Measurements from ENCODE around the gene CSKMT. TPM values are rescaled to one million over a fixed set of nuclear protein-coding genes. Genes with fewer than 3 reads are reported as not detected.

Gene CSKMT
- total RNA-seq, 1 experiment from 2014 or later: 16.3 TPM

- intact Hi-C loops (cut with micrococcal nuclease): loop anchor here (5.0 kb wide), 1 partner anchor 35 kb away; the partner anchor contains the start of genes EML3 and ROM1
- no peaks in the 10 kb centered on the region for H3F3A ChIP-seq (ENCODE audit: low read length, unreplicated experiment)
- H3K4me1 ChIP-seq (ENCODE audit: insufficient read depth, low read length): peaks cover 16% of the 10 kb centered on the region
- TF ChIP-seq CTCF (conservative IDR thresholded peaks at IDR 0.05; ENCODE audit: low read depth, low read length) (no peak), EZH2phosphoT487 (IDR thresholded peaks at IDR 0.05; ENCODE audit: borderline replicate concordance, low read length) (no peak), EZH2 (IDR thresholded peaks at IDR 0.05; ENCODE audit: low read length, unreplicated experiment) (no peak)
- no peaks in the 10 kb centered on the region for H4K20me1 ChIP-seq (ENCODE audit: low read length)
- H3K36me3 ChIP-seq (ENCODE audit: low read depth, low read length): peaks cover 30% of the 10 kb centered on the region
- no peak for ATAC-seq
- ChIA-PET POLR2A (ENCODE audit: unreplicated experiment) (interaction anchor here (0.6 to 0.7 kb wide), 3 partner anchors 55 to 194 kb away, joined by 3 to 14 read pairs (median 6); no protein-coding TSS in a partner anchor), CTCF (interaction anchor here (0.7 to 1.0 kb wide), 3 partner anchors 87 to 234 kb away, joined by 4 to 5 read pairs (median 4); partner anchors contain the start of gene SLC3A2)
- peak overlapping the region; percentile 54 for H3K4me2 ChIP-seq (ENCODE audit: low read length)
- no peak overlapping the region for H3K27ac ChIP-seq (ENCODE audit: low read length)
- TSS peak; percentile 46 for BruUV-seq (replicated peaks)
- peak overlapping the region; percentile 95; the same call in 1 of the 2 replicates for H3K4me3 ChIP-seq (ENCODE audit: low read length)
- H3K79me2 ChIP-seq (ENCODE audit: low read length): peaks cover 59% of the 10 kb centered on the region
- no peak for DNase-seq
- no peaks in the 10 kb centered on the region for H3K9me2 ChIP-seq (replicated peaks; ENCODE audit: low read length)
- 0 out of 2 replicates have a peak overlapping the region, but pooled peaks have one; percentile 19 for H2AFZ ChIP-seq (ENCODE audit: low read length)
- H3K9me3 ChIP-seq (ENCODE audit: low read length): no peaks in the 10 kb centered on the region
- H3K9ac ChIP-seq (ENCODE audit: low read length): peak overlapping the region; percentile 13; the same call in 1 of the 2 replicates
- H3K27me3 ChIP-seq (ENCODE audit: low read length): no peaks in the 10 kb centered on the region
These were observed 18.1 kb upstream of the CSKMT start for GRCh38 chr11:62646825-62647608.

- DNase-seq: no peak
- peaks cover 29% of the 10 kb centered on the region for H3K36me3 ChIP-seq (ENCODE audit: low read depth, low read length)
- intact Hi-C loops (cut with micrococcal nuclease): loop anchor here (5.0 kb wide), 1 partner anchor 35 kb away; the partner anchor contains the start of genes EML3 and ROM1
- TF ChIP-seq EZH2phosphoT487 (IDR thresholded peaks at IDR 0.05; ENCODE audit: borderline replicate concordance, low read length) (no peak), CTCF (conservative IDR thresholded peaks at IDR 0.05; ENCODE audit: low read depth, low read length) (no peak), EZH2 (IDR thresholded peaks at IDR 0.05; ENCODE audit: low read length, unreplicated experiment) (no peak)
- no peak overlapping the region for H3K4me2 ChIP-seq (ENCODE audit: low read length)
- H3K9me3 ChIP-seq (ENCODE audit: low read length): no peaks in the 10 kb centered on the region
- no peaks in the 10 kb centered on the region for H4K20me1 ChIP-seq (ENCODE audit: low read length)
- no peak overlapping the region for H2AFZ ChIP-seq (ENCODE audit: low read length)
- no peaks in the 10 kb centered on the region for H3F3A ChIP-seq (ENCODE audit: low read length, unreplicated experiment)
- no peak overlapping the region for H3K27ac ChIP-seq (ENCODE audit: low read length)
- no peak overlapping the region for H3K4me3 ChIP-seq (ENCODE audit: low read length)
- ChIA-PET POLR2A (ENCODE audit: unreplicated experiment) (no interaction called here), CTCF (no interaction called here)
- no peak for ATAC-seq
- H3K9me2 ChIP-seq (replicated peaks; ENCODE audit: low read length): no peaks in the 10 kb centered on the region
- H3K79me2 ChIP-seq (ENCODE audit: low read length): peaks cover 59% of the 10 kb centered on the region
- no peak overlapping the region for H3K9ac ChIP-seq (ENCODE audit: low read length)
- BruUV-seq (replicated peaks): no TSS peak
- peaks cover 21% of the 10 kb centered on the region for H3K4me1 ChIP-seq (ENCODE audit: insufficient read depth, low read length)
- no peaks in the 10 kb centered on the region for H3K27me3 ChIP-seq (ENCODE audit: low read length)
These were observed 17.5 kb upstream of the CSKMT start for GRCh38 chr11:62647609-62648005.

All from PC-3 (cell line).